ENCODE measurements around the gene CWC15.
"Not testable (repeated sequence)": the region's sequence is repeated elsewhere in the genome, so short reads cannot be mapped to it uniquely, and the experiment has no call there.

Gene CWC15

GRCh38 chr11:94948070-94948617, 25.2 kb downstream of the CWC15 start:
- DNase-seq: no peak

GRCh38 chr11:94946812-94947211, 26.5 kb downstream of the CWC15 start:
- no peak for DNase-seq

- no peak for DNase-seq
Observed at GRCh38 chr11:94941131-94941530, 32.2 kb downstream of the CWC15 start.

GRCh38 chr11:94939346-94939745, 34.0 kb downstream of the CWC15 start:
- no peak for DNase-seq

- DNase-seq: peak; percentile 87
Observed at GRCh38 chr11:94938095-94939055, 35.0 kb downstream of the CWC15 start.

- no peak for DNase-seq
Observed at GRCh38 chr11:94934846-94935245, 38.5 kb downstream of the CWC15 start.

GRCh38 chr11:94934362-94934761, 39.0 kb downstream of the CWC15 start:
- no peak for DNase-seq

GRCh38 chr11:94933223-94934130, 39.9 kb downstream of the CWC15 start:
- DNase-seq: no peak

GRCh38 chr11:94932503-94932902, 40.9 kb downstream of the CWC15 start:
- DNase-seq: no peak

GRCh38 chr11:94932072-94932471, 41.3 kb downstream of the CWC15 start:
- DNase-seq: not testable (repeated sequence)

GRCh38 chr11:94928117-94928990, 45.0 kb downstream of the CWC15 start:
- DNase-seq: no peak

GRCh38 chr11:94926698-94927237, 46.6 kb downstream of the CWC15 start:
- peak; percentile 87 for DNase-seq

- DNase-seq: no peak
Observed at GRCh38 chr11:94926271-94926625, 47.1 kb downstream of the CWC15 start.

GRCh38 chr11:94925422-94926270, 47.7 kb downstream of the CWC15 start:
- DNase-seq: no peak

GRCh38 chr11:94924612-94925011, 48.7 kb downstream of the CWC15 start:
- no peak for DNase-seq

- DNase-seq: no peak
Observed at GRCh38 chr11:94924171-94924572, 49.2 kb downstream of the CWC15 start.

- DNase-seq: no peak
Observed at GRCh38 chr11:94923004-94923334, 50.4 kb downstream of the CWC15 start.

GRCh38 chr11:94922321-94923003, 50.9 kb downstream of the CWC15 start:
- no peak for DNase-seq

- DNase-seq: no peak
Observed at GRCh38 chr11:94920311-94920710, 53.0 kb downstream of the CWC15 start.

- not testable (repeated sequence) for DNase-seq
Observed at GRCh38 chr11:94913718-94914394, 59.5 kb downstream of the CWC15 start.

Measured in left hindlimb (tissue), 1 donor.